ENCODE measurements around the gene MRPS18B. TPM values are rescaled to one million over a fixed set of nuclear protein-coding genes. Genes with fewer than 3 reads are reported as not detected.

MRPS18B gene
- total RNA-seq, 1 experiment from 2014 or later: 141 TPM

GRCh38 chr6:30600451-30600961 lies 17.1 kb upstream of the MRPS18B start:
- DNase-seq (ENCODE audit: low read depth, low spot score): no peak
- in situ Hi-C loops (cut with HindIII; ENCODE audit: low pct_unique_long_range_greater_than_20kb, low sequenced_read_pairs): no loop called here

GRCh38 chr6:30601436-30601814 lies 16.2 kb upstream of the MRPS18B start:
- DNase-seq (ENCODE audit: low read depth, low spot score): no peak
- in situ Hi-C loops (cut with HindIII; ENCODE audit: low pct_unique_long_range_greater_than_20kb, low sequenced_read_pairs): no loop called here

DNA sequence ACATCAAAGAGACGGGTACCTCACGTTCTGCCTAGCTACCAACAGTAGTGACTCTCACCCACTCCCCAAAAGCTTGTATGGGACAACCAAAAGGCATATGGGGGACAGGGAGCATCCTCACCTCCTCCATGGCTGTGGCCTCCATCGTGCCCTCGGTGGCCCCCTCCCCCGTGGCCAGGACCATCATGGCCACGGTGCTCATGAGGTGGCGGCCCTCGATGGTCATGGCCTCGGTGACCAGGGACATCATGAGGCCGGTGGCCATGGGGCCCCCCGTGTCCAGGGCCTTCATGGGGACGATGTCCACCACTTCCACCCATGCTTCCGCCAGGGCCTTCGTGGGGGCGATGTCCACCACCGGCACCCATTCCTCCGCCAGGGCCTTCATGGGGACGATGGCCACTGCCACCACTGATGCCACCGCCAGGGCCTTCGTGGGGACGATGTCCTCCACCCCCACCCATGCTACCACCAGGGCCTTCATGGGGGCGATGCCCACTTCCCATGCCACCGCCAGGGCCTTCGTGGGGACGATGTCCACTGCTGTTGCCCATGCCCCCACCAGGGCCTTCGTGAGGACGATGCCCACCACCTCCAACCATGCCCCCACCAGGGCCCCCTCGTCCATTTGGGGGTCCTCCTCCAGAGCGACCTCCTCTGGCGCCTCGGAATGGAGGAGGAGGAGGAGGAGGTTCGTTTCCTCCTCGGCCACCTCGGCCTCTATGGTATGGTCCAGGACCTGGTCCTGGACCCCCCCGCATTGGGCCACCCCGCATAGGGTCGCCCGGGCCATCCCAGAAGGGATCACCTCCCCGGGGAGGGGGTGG lies 15.6 kb upstream of the MRPS18B start:
- no peak for DNase-seq (ENCODE audit: low read depth, low spot score)
- in situ Hi-C loops (cut with HindIII; ENCODE audit: low pct_unique_long_range_greater_than_20kb, low sequenced_read_pairs): no loop called here

GRCh38 chr6:30603961-30604360 lies 13.7 kb upstream of the MRPS18B start:
- in situ Hi-C loops (cut with HindIII; ENCODE audit: low pct_unique_long_range_greater_than_20kb, low sequenced_read_pairs): no loop called here
- no peak for DNase-seq (ENCODE audit: low read depth, low spot score)

- no peak for DNase-seq (ENCODE audit: low read depth, low spot score)
- in situ Hi-C loops (cut with HindIII; ENCODE audit: low pct_unique_long_range_greater_than_20kb, low sequenced_read_pairs): no loop called here
Measured at GRCh38 chr6:30610065-30610464, 7.6 kb upstream of the MRPS18B start.

DNA sequence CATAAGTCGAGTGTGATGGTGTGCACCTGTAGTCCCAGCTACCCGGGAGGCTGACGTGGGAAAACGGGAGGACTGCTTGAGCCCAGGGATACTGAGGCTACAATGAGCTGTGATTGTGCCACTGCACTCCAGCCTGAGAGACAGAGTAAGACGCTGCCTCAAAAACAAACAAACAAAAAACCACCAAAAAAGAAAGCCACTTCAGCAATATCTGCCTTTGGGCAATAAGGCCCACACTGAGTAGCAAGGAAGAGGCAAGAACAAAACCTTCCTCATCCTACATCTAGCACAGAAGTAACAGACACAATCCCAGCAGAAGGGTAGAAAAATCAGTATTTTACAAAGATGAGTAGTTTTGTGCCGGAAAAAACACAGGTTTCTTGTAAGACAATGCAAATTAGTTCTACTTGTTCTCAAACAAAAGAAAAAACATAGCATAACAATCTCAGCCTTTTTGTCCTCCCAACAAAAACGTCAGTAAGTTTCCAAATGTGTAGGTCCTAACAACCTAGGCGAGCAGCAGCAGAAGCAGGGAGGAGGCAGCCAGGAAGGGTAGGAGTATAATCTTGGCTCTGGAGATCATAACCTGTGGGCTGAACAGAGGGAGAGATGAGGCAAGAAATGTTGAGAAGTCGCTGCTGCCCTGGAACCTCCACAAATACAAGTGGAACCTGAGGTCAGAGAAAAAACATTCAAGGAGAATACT lies 6.3 kb upstream of the MRPS18B start:
- in situ Hi-C loops (cut with HindIII; ENCODE audit: low pct_unique_long_range_greater_than_20kb, low sequenced_read_pairs): no loop called here
- DNase-seq (ENCODE audit: low read depth, low spot score): no peak

DNA sequence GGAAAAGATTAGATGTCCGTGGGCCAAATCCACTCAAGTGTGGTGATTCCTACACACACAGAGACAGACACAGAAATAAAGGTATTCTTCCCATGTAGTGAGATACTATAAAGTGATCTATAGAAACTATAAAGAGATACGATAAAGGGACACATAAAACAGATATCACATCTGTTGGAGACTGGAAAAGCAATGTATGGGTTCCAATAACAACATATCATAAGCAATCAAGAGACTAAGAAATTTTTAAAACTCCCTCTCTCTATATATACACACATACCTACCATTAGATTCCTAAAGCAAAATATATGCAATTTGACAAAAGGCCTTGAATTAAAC lies 5.8 kb upstream of the MRPS18B start:
- no peak for DNase-seq (ENCODE audit: low read depth, low spot score)
- in situ Hi-C loops (cut with HindIII; ENCODE audit: low pct_unique_long_range_greater_than_20kb, low sequenced_read_pairs): no loop called here

DNA sequence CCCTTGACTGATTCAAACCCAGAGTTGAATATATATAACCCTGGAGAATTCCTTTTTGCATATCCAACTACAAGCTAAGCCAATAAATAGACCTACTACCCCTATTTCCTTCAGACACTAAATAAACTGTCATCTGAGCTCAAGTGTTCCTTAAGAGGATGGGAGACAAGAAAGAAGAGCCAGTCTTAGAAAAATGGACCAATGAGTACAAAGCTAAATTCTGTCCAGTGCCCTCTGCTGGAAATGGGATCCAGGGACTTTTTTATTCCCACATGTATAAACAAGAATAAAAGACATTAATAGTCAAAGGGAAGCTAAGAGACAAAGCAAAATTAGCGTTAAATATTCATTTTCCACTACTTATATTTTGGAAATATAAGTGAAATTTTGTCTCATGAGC lies 5.4 kb upstream of the MRPS18B start:
- DNase-seq (ENCODE audit: low read depth, low spot score): peak; percentile 47
- in situ Hi-C loops (cut with HindIII; ENCODE audit: low pct_unique_long_range_greater_than_20kb, low sequenced_read_pairs): no loop called here

GRCh38 chr6:30612687-30613248 lies 4.9 kb upstream of the MRPS18B start:
- in situ Hi-C loops (cut with HindIII; ENCODE audit: low pct_unique_long_range_greater_than_20kb, low sequenced_read_pairs): no loop called here
- DNase-seq (ENCODE audit: low read depth, low spot score): no peak

- in situ Hi-C loops (cut with HindIII; ENCODE audit: low pct_unique_long_range_greater_than_20kb, low sequenced_read_pairs): no loop called here
- no peak for DNase-seq (ENCODE audit: low read depth, low spot score)
Measured at GRCh38 chr6:30613251-30614043, 4.2 kb upstream of the MRPS18B start.

GRCh38 chr6:30614044-30614842 lies 3.4 kb upstream of the MRPS18B start:
- in situ Hi-C loops (cut with HindIII; ENCODE audit: low pct_unique_long_range_greater_than_20kb, low sequenced_read_pairs): no loop called here
- no peak for DNase-seq (ENCODE audit: low read depth, low spot score)

GRCh38 chr6:30614843-30615218 lies 2.8 kb upstream of the MRPS18B start:
- in situ Hi-C loops (cut with HindIII; ENCODE audit: low pct_unique_long_range_greater_than_20kb, low sequenced_read_pairs): no loop called here
- peak; percentile 97 for DNase-seq (ENCODE audit: low read depth, low spot score)

DNA sequence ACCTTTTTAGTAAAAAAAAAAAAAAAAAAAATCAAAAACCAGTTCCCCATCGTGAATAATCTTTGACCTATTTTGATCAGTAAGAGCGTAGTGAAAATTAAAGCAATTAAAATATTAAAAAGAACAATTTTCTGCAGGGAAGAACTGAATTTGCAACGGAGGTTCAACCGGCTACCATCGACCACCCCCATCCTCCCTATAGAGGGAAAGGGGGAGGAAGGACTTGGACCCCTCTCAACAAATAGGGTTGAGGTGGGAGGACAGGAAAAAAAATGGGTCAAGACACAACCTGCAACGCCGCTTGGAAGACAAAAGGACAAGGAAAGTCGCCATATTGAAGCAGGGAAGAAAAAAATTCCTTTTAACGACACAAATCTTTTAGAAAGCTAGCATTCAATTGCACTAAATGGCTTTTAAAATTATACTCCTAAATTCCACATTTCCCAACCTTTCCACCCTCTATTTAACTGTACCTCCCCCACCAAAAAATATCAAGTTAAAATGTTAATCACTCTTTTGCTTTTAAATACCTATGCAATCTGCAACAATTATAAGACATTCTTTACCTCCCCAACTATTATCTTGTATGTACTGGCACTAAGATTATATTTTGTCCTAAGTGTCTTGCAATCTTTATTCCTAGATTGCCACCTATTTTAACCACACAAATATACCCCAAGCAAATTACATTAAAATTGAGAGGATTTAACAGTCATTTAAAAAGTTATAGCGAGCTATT lies 2.3 kb upstream of the MRPS18B start:
- in situ Hi-C loops (cut with HindIII; ENCODE audit: low pct_unique_long_range_greater_than_20kb, low sequenced_read_pairs): no loop called here
- DNase-seq (ENCODE audit: low read depth, low spot score): peak; percentile 58

DNA sequence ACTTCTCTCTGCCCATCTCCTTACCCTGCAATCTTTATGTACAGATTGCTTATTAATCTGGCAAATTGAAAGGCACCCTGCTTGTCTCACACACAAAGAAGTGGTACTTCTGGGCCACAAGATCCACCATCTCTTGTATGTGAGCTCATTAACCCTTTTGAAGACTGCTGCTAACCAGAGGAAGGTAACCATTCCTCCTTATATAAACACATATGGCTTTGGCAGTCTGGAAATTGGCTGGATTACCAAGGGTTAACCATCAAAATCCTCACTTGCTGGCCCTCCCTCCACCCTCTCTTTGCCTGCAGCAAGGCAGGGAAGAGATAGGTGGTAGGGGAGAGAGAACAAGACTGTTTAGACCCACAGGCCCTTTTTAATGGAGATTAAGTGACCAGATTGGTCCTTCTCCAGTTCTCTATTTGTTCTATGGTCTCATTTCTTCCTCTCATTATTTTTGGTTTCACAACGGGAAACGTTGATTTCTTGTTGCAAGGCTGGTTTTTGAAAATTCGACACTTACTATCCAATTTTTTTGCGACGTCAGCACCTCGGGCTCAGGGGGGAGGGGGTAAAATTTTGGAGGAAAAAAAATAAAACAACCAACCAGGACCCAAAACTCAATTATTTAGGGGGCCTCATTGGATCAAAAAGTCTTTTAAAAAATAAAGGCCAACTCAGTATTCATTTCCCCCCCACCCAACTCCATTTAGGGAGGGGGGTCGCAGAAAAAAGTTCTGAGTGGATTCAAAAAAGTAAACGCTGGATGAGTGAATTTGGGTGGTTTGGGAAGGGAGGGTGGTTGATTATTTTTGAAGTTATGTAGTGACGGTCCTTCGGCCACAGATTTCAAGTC lies 1.5 kb upstream of the MRPS18B start:
- in situ Hi-C loops (cut with HindIII; ENCODE audit: low pct_unique_long_range_greater_than_20kb, low sequenced_read_pairs): no loop called here
- DNase-seq (ENCODE audit: low read depth, low spot score): peak; percentile 65

DNA sequence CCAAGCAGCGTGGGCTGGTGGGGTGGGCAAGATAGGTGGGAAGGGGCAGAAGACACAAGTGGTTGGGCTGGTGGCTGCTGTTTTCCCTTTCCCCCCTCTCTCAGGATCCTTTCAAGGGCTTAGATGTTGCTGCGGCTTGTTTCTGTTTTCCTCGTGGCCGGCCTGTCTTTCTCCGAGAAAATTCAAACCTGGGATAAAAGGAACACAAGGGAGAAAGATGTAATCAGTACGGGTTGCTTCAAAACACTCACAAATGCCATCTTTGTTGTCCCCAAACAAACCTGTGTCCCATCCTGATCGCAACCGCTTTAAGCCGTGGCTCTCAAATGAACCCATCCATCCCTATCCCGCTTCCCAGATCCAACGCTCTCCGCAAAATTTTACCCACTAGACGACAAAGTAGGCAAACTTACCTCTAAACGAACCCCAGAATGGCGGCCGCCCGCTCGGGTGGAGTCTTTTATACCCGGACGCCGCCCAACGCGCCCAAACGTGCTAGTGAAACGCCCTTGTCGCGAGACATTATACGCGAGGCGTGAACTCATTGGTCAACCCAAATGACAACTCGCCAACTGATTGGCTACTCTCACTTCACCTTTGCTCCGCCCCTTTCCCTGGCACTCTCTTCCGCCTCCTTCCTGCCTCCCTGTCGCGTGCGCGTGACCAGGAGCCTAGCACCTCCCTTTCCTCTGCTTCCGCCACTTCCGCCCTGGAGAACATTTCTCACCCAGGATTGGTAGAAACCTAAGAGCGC lies 652 bp upstream of the MRPS18B start, which contains the start of gene PPP1R10:
TSS of gene PPP1R10 (minus strand) at position 433 of the 754 bp plus-strand sequence. CDS start 7,299 bp downstream, outside the sequence.
- DNase-seq (ENCODE audit: low read depth, low spot score): peak; percentile 100
- in situ Hi-C loops (cut with HindIII; ENCODE audit: low pct_unique_long_range_greater_than_20kb, low sequenced_read_pairs): no loop called here

All from SK-MEL-5 (cell line).